Thymus (tissue), 11 donors: ENCODE results near the gene KIF7. TPM values are rescaled to one million over a fixed set of nuclear protein-coding genes. Genes with fewer than 3 reads are reported as not detected.
A peak's percentile ranks its signal among the peaks of the same experiment; 100 is the strongest.

ENCODE experiments used
- DNase-seq, 9 donors: peaks; one replicate each; pipeline ENCODE4 v3.0.0-alpha.2; 2013; ENCODE audit warnings: low spot score in 9 of 9, low read depth in 6 of 9, missing footprints in 1 of 9
- H3K27ac ChIP-seq, 2 donors: one replicate each; pipeline ENCODE4 v1.5.1; 2013; ENCODE audit warnings: control low read depth in 1 of 2, low read depth in 1 of 2, low read length in 1 of 2, mild to moderate bottlenecking in 1 of 2, moderate library complexity in 1 of 2
- H3K27me3 ChIP-seq, 2 donors: one replicate each; pipeline ENCODE4 v1.5.1; 2013; ENCODE audit warnings: low read length in 1 of 2; ENCODE audit not compliant: control insufficient read depth in 2 of 2, insufficient read depth in 1 of 2
- H3K36me3 ChIP-seq, 2 donors: one replicate each; pipeline ENCODE4 v1.5.1; 2013; ENCODE audit warnings: low read length in 1 of 2, mild to moderate bottlenecking in 1 of 2, moderate library complexity in 1 of 2; ENCODE audit not compliant: control insufficient read depth in 2 of 2, insufficient read depth in 2 of 2
- H3K4me1 ChIP-seq, 2 donors: one replicate each; pipeline ENCODE4 v1.5.1; 2013; ENCODE audit warnings: low read length in 2 of 2; ENCODE audit not compliant: control insufficient read depth in 2 of 2, insufficient read depth in 2 of 2
- H3K4me3 ChIP-seq, 2 donors: one replicate each; pipeline ENCODE4 v1.5.1; 2013; ENCODE audit warnings: low read length in 2 of 2, control low read depth in 1 of 2, mild to moderate bottlenecking in 1 of 2
- H3K9me3 ChIP-seq, 2 donors: one replicate each; pipeline ENCODE4 v1.5.1; 2013; ENCODE audit warnings: low read length in 1 of 2, mild to moderate bottlenecking in 1 of 2; ENCODE audit not compliant: control insufficient read depth in 2 of 2, insufficient read depth in 1 of 2
- WGBS: extraction: QIAGEN DNeasy Blood & Tissue Kit; methylation state at CpG from one replicate; pipeline ENCODE4 v1.1.7; 2013; 5-methylcytosine and 5-hydroxymethylcytosine counted together
- polyA plus RNA-seq: library from polyadenylated mRNA; stranded (reverse); fragments of 200-250 nt; gene quantifications from one replicate; pipeline ENCODE4 v1.2.3, GENCODE V29; 2013
- total RNA-seq: library from RNA; stranded (reverse); fragments of 120-200 nt; gene quantifications from one replicate; pipeline ENCODE4 v1.2.4, GENCODE V29; 2013
- donor health status: healthy.

Gene KIF7
- total and polyA plus RNA-seq, 2 donors, result 2.7 to 2.9 TPM

GRCh38 chr15:89629829-89630228, 25.4 kb downstream of the KIF7 start:
- no peak for DNase-seq
- Histone ChIP-seq H3K4me3 (no peak overlapping the region), H3K9me3 (peaks cover 3 to 9% of the 10 kb centered on the region in 2 donors), H3K27ac (no peak overlapping the region), H3K36me3 (peaks cover 69 to 90% of the 10 kb centered on the region in 2 donors), H3K4me1 (peaks cover 0 to 5% of the 10 kb centered on the region in 2 donors), H3K27me3 (no peaks in the 10 kb centered on the region)
- WGBS, result 97% methylated on average over 5 of the region's 5 CpGs

DNA sequence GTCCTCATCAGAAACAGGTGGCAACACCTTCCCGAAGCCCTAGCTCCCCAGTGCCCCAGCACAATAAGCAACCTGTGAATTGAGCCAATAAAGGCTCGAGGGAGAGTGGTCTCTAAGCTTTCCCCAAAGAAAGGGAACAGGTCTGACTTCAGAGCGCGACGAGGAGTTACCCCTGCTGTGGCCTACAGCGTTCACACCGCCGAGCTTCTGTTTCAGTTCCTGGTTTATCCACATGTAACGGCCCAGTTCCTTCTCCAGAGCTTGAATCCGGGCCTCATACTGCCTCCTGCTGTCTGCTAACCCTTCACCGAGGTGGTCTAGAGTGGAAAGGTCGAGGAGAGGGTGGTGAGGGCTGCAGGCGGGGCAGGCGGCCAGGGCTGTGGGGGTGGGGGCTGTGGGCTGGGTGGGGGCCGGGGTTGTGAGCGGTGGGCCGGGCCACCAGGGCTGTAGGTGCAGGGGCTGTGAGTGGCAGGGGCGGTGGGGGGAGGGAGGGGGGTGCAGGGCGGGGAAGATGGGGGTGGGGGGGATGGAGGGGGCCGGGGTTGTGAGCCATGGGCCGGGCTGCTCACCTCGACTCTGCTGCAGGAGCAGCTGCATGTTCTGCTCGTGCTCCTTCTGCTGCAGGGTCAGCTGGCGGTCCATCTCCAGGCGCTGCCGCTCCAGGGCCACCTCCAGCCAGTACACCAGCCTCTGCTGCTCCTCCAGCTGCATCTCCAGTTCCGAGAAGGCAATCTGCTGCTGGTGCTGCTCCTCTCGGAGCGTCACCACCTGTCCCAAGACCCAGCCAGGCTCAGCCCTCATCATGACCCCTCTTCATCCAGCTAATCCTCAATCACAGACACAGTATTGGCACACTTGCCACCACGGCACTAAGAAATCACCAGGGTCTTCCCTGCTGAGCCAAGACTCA, 26.2 kb downstream of the KIF7 start:
- WGBS, result 97% methylated on average over 30 of the region's 30 CpGs
- no peaks in the 10 kb centered on the region for H3K27me3 ChIP-seq
- no peak overlapping the region for H3K4me3 ChIP-seq
- H3K36me3 ChIP-seq, result peaks cover 76 to 97% of the 10 kb centered on the region in 2 donors
- H3K27ac ChIP-seq, result no peak overlapping the region
- peaks cover 3 to 9% of the 10 kb centered on the region in 2 donors for H3K9me3 ChIP-seq
- DNase-seq, result peak in 1 of 9 donors; percentile 11
- H3K4me1 ChIP-seq, result peaks cover 0 to 5% of the 10 kb centered on the region in 2 donors

DNA sequence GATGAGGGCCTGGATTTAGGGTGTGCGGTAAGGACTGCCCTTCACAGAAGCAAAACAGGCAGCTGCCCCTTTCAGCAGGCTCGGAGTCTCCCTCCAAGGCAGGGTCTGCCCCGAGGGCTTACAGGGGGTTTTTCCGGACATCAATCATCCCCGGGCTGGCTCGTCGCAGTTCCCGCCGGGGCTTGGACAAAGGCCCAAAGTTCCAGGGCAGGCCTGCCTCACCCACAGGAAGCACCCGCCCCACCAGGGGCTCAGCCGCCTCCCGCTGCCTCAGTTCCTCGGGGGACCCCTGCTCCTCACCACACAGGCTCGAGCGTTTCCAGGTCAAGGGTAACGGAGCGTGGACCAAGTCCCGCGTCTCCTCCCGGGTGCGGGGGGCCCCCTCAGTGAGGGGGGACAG, 27.0 kb downstream of the KIF7 start:
- no peak overlapping the region for H3K4me3 ChIP-seq
- 96% methylated on average over 21 of the region's 21 CpGs for WGBS

GRCh38 chr15:89627256-89627970, 27.9 kb downstream of the KIF7 start:
- Histone ChIP-seq H3K9me3 (no peaks in the 10 kb centered on the region), H3K27me3 (no peaks in the 10 kb centered on the region), H3K4me1 (peaks cover 0 to 5% of the 10 kb centered on the region in 2 donors), H3K36me3 (peaks cover 90 to 94% of the 10 kb centered on the region in 2 donors), H3K27ac (no peak overlapping the region), H3K4me3 (no peak overlapping the region)
- WGBS, result 98% methylated on average over 8 of the region's 8 CpGs
- no peak for DNase-seq

More for the DNA sequence above, 27.0 kb downstream of the KIF7 start:
- Histone ChIP-seq H3K4me1 (peaks cover 0 to 5% of the 10 kb centered on the region in 2 donors), H3K9me3 (peaks cover 0 to 4% of the 10 kb centered on the region in 2 donors), H3K36me3 (peaks cover 82 to 99% of the 10 kb centered on the region in 2 donors), H3K27me3 (no peaks in the 10 kb centered on the region), H3K27ac (no peak overlapping the region)
- DNase-seq, result no peak

GRCh38 chr15:89625716-89626115, 29.6 kb downstream of the KIF7 start:
- no peak for DNase-seq
- H3K27me3 ChIP-seq, result no peaks in the 10 kb centered on the region
- H3K27ac ChIP-seq, result no peak overlapping the region
- whole genome bisulfite sequencing, result 99% methylated on average over 9 of the region's 9 CpGs
- peaks cover 86 to 91% of the 10 kb centered on the region in 2 donors for H3K36me3 ChIP-seq
- H3K4me1 ChIP-seq, result peaks cover 0 to 5% of the 10 kb centered on the region in 2 donors
- H3K4me3 ChIP-seq, result no peak overlapping the region
- no peaks in the 10 kb centered on the region for H3K9me3 ChIP-seq

DNA sequence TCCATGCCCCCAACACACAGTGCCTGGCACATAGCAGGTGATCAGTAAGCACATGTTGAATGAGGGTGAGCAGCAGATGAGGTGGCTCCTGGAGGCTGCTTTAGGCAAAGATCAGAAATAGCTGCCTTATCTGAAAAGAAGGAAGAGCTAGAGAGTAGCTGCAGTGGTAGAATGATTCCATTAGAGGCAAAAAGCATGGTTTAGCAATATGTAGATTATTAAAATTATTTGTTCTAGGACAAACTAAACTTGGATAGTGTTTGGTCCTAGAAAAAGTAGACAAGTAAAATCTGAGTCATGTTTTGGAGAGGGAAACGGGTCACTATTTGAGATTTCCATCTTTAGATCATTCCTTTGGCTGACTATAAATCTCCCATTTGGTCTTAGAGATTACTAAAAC, 32.1 kb downstream of the KIF7 start:
- H3K27me3 ChIP-seq, result no peaks in the 10 kb centered on the region
- no peak overlapping the region for H3K27ac ChIP-seq
- H3K4me3 ChIP-seq, result no peak overlapping the region
- H3K36me3 ChIP-seq, result peaks cover 78 to 86% of the 10 kb centered on the region in 2 donors
- peaks cover 0 to 1% of the 10 kb centered on the region in 2 donors for H3K4me1 ChIP-seq
- no peaks in the 10 kb centered on the region for H3K9me3 ChIP-seq
- WGBS, result 100% methylated on average over 1 of the region's 1 CpG
- DNase-seq, result no peak

DNA sequence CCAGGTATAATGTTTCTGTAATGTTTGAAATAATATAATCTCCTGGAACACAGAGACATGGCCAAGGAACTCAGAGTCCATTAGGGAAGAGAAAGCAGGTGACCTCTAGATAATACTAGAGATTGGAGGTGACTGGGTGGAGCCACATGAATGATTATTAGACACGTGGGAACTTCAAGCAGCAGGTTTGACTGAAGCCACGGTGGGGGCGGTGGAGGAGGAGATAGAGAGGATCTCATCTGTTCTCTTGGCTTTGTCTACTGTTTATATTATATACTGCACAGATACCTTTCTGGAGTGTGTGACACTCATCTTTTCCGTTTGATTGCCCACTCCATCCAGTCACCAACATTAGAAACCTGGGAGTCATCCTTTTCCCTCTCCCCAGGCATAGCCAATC, 33.7 kb downstream of the KIF7 start:
- Histone ChIP-seq H3K36me3 (peaks cover 71 to 84% of the 10 kb centered on the region in 2 donors), H3K4me3 (no peak overlapping the region), H3K27me3 (no peaks in the 10 kb centered on the region), H3K4me1 (no peaks in the 10 kb centered on the region), H3K9me3 (no peaks in the 10 kb centered on the region), H3K27ac (no peak overlapping the region)
- WGBS, result 94% methylated on average over 4 of the region's 4 CpGs
- DNase-seq, result no peak

- peaks cover 0 to 4% of the 10 kb centered on the region in 2 donors for H3K9me3 ChIP-seq
- H3K36me3 ChIP-seq, result peaks cover 49 to 64% of the 10 kb centered on the region in 2 donors
- DNase-seq, result no peak
- no peak overlapping the region for H3K27ac ChIP-seq
- H3K4me3 ChIP-seq, result no peak overlapping the region
- H3K4me1 ChIP-seq, result no peaks in the 10 kb centered on the region
- 94% methylated on average over 4 of the region's 4 CpGs for WGBS
- no peaks in the 10 kb centered on the region for H3K27me3 ChIP-seq
These were observed 39.0 kb downstream of the KIF7 start for GRCh38 chr15:89616228-89616627.

- peaks cover 44 to 61% of the 10 kb centered on the region in 2 donors for H3K36me3 ChIP-seq
- WGBS, result 96% methylated on average over 1 of the region's 1 CpG
- H3K4me1 ChIP-seq, result no peaks in the 10 kb centered on the region
- no peaks in the 10 kb centered on the region for H3K27me3 ChIP-seq
- H3K9me3 ChIP-seq, result peaks cover 0 to 4% of the 10 kb centered on the region in 2 donors
- DNase-seq, result no peak
- no peak overlapping the region for H3K27ac ChIP-seq
- H3K4me3 ChIP-seq, result no peak overlapping the region
These were observed 40.1 kb downstream of the KIF7 start for GRCh38 chr15:89615135-89615534.
